ENCODE data around the gene GHRHR.

GHRHR gene

GRCh38 chr7:30969604-30969970, 5.8 kb downstream of the GHRHR start:
- no peak for DNase-seq

- no peak for DNase-seq
Observed at GRCh38 chr7:30970074-30970473, 6.3 kb downstream of the GHRHR start.

- DNase-seq = no peak
Observed at GRCh38 chr7:30970594-30971094, 6.9 kb downstream of the GHRHR start.

GRCh38 chr7:30971440-30971839, 7.7 kb downstream of the GHRHR start:
- DNase-seq = no peak

GRCh38 chr7:30971840-30972563, 8.2 kb downstream of the GHRHR start:
- no peak for DNase-seq

GRCh38 chr7:30973292-30973691, 9.5 kb downstream of the GHRHR start:
- DNase-seq = no peak

- DNase-seq = peak in 1 of 2 donors; percentile 3
Observed at GRCh38 chr7:30973791-30974604, 10.2 kb downstream of the GHRHR start.

GRCh38 chr7:30974605-30975255, 11.0 kb downstream of the GHRHR start:
- peak; percentile 29 to 54 for DNase-seq

GRCh38 chr7:30975256-30975899, 11.6 kb downstream of the GHRHR start:
- DNase-seq = no peak

GRCh38 chr7:30976381-30976780, 12.6 kb downstream of the GHRHR start:
- no peak for DNase-seq

GRCh38 chr7:30977222-30977621, 13.5 kb downstream of the GHRHR start:
- no peak for DNase-seq

- DNase-seq = peak in 1 of 2 donors; percentile 22
Observed at GRCh38 chr7:30977896-30978564, 14.3 kb downstream of the GHRHR start.

GRCh38 chr7:30979027-30979426, 15.3 kb downstream of the GHRHR start:
- DNase-seq = no peak

- no peak for DNase-seq
Observed at GRCh38 chr7:30980194-30980593, 16.4 kb downstream of the GHRHR start.

- no peak for DNase-seq
Observed at GRCh38 chr7:30980751-30981150, 17.0 kb downstream of the GHRHR start.

- DNase-seq = peak; percentile 80 to 87
Observed at GRCh38 chr7:30983042-30983913, 19.5 kb downstream of the GHRHR start.

- no peak for DNase-seq
Observed at GRCh38 chr7:30983914-30984247, 20.1 kb downstream of the GHRHR start.

GRCh38 chr7:30984359-30985107, 20.8 kb downstream of the GHRHR start:
- DNase-seq = no peak

- no peak for DNase-seq
Observed at GRCh38 chr7:30985756-30986155, 22.0 kb downstream of the GHRHR start.

GRCh38 chr7:30986331-30986730, 22.6 kb downstream of the GHRHR start:
- DNase-seq = no peak

GRCh38 chr7:30986738-30987137, 23.0 kb downstream of the GHRHR start:
- DNase-seq = no peak

All from stimulated activated CD4-positive, alpha-beta T cell treated with anti-CD3 and anti-CD28 coated beads, Interleukin-2, amount 100 ng/mL, for 24 hours (primary cell).